RWPE2 (cell line): ENCODE measurements around the gene ZC3H4.
A peak's percentile ranks its signal among the peaks of the same experiment; 100 is the strongest.

ENCODE experiments used
- ATAC-seq: fragments of 200-7000 bp; cut with Tn5 transposase; 3 replicates; pipeline ENCODE4 v1.9.1; 2021; ENCODE audit warnings: low read depth
- DNase-seq: peaks from one replicate; pipeline ENCODE4 v3.0.0-alpha.2; 2020; ENCODE audit warnings: low spot score
- H3K27ac ChIP-seq: fragments of 450-650 bp; 2 replicates; pipeline ENCODE4 v1.5.1; 2017; ENCODE audit warnings: mild to moderate bottlenecking; ENCODE audit not compliant: poor library complexity, severe bottlenecking
- H3K27me3 ChIP-seq: fragments of 250-450 bp; sonication (Bioruptor Pico); 2 replicates; pipeline ENCODE4 v1.5.1; 2021; ENCODE audit warnings: mild to moderate bottlenecking, moderate library complexity; ENCODE audit not compliant: insufficient read depth, poor library complexity, severe bottlenecking
- H3K36me3 ChIP-seq: fragments of 250-450 bp; sonication (Bioruptor Pico); 2 replicates; pipeline ENCODE4 v1.5.1; 2020; ENCODE audit warnings: low read depth, mild to moderate bottlenecking, moderate library complexity
- H3K4me1 ChIP-seq: fragments of 250-450 bp; sonication (Bioruptor Pico); 2 replicates; pipeline ENCODE4 v1.5.1; 2021; ENCODE audit warnings: mild to moderate bottlenecking, moderate library complexity; ENCODE audit not compliant: insufficient read depth, poor library complexity, severe bottlenecking
- H3K4me3 ChIP-seq: fragments of 250-450 bp; sonication (Bioruptor Pico); 2 replicates; pipeline ENCODE4 v1.5.1; 2021; ENCODE audit warnings: mild to moderate bottlenecking, moderate library complexity; ENCODE audit not compliant: severe bottlenecking
- H3K9me3 ChIP-seq: fragments of 250-450 bp; sonication (Bioruptor Pico); 2 replicates; pipeline ENCODE4 v1.5.1; 2021; ENCODE audit warnings: mild to moderate bottlenecking, moderate library complexity; ENCODE audit not compliant: severe bottlenecking
- TF ChIP-seq, protein P1 (sequence below): fragments of 450-650 bp; IDR thresholded peaks from one replicate; pipeline ENCODE4 v1.5.1; 2017; ENCODE audit warnings: mild to moderate bottlenecking, moderate library complexity; ENCODE audit not compliant: poor library complexity, severe bottlenecking

ZC3H4 gene

GRCh38 chr19:47022541-47023447, 90.8 kb downstream of the ZC3H4 start:
- Histone ChIP-seq H3K9me3 (no peaks in the 10 kb centered on the region), H3K4me1 (no peaks in the 10 kb centered on the region), H3K36me3 (no peaks in the 10 kb centered on the region), H3K27me3 (peaks cover 57% of the 10 kb centered on the region), H3K27ac (no peak overlapping the region), H3K4me3 (no peak overlapping the region)
- DNase-seq (no peak), ATAC-seq (no peak)
- TF ChIP-seq, protein P1, sequence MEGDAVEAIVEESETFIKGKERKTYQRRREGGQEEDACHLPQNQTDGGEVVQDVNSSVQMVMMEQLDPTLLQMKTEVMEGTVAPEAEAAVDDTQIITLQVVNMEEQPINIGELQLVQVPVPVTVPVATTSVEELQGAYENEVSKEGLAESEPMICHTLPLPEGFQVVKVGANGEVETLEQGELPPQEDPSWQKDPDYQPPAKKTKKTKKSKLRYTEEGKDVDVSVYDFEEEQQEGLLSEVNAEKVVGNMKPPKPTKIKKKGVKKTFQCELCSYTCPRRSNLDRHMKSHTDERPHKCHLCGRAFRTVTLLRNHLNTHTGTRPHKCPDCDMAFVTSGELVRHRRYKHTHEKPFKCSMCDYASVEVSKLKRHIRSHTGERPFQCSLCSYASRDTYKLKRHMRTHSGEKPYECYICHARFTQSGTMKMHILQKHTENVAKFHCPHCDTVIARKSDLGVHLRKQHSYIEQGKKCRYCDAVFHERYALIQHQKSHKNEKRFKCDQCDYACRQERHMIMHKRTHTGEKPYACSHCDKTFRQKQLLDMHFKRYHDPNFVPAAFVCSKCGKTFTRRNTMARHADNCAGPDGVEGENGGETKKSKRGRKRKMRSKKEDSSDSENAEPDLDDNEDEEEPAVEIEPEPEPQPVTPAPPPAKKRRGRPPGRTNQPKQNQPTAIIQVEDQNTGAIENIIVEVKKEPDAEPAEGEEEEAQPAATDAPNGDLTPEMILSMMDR = no peak

- H3K4me3 ChIP-seq = no peak overlapping the region
- H3K36me3 ChIP-seq = no peaks in the 10 kb centered on the region
- TF ChIP-seq, protein P1 = no peak
- ATAC-seq (no peak), DNase-seq (no peak)
- no peak overlapping the region for H3K27ac ChIP-seq
- peaks cover 57% of the 10 kb centered on the region for H3K27me3 ChIP-seq
- H3K4me1 ChIP-seq = no peaks in the 10 kb centered on the region
- no peaks in the 10 kb centered on the region for H3K9me3 ChIP-seq
Observed at GRCh38 chr19:47022140-47022536, 91.4 kb downstream of the ZC3H4 start.

DNA sequence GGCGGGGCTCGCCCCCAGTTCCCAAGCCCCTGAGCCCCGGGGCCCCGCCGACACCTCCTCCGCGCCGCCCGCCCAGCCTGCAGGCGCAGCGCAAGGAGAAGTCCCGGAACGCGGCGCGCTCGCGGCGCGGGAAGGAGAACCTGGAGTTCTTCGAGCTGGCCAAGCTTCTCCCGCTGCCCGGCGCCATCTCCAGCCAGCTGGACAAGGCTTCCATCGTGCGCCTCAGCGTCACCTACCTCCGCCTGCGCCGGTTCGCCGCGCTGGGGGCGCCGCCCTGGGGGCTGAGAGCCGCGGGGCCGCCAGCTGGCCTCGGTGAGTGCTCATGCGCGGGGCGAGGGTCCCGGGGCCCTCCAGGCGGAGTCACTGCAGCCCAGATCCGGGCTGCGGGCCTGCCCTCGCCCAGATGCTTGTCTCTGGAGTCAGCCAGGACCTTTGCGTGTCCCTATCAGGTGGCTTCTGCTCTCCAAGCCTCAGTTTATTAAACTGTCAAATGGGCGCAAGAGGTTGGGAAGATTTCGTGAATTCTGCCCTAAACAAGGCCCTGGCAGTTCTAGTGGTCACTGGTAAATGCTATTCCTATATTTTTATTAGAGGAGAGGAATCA, 91.9 kb downstream of the ZC3H4 start:
- no peaks in the 10 kb centered on the region for H3K36me3 ChIP-seq
- H3K9me3 ChIP-seq = no peaks in the 10 kb centered on the region
- no peak for ATAC-seq
- no peak overlapping the region for H3K27ac ChIP-seq
- H3K4me1 ChIP-seq = no peaks in the 10 kb centered on the region
- no peak for DNase-seq
- TF ChIP-seq, protein P1 = no peak
- no peak overlapping the region for H3K4me3 ChIP-seq
- peaks cover 57% of the 10 kb centered on the region for H3K27me3 ChIP-seq

DNA sequence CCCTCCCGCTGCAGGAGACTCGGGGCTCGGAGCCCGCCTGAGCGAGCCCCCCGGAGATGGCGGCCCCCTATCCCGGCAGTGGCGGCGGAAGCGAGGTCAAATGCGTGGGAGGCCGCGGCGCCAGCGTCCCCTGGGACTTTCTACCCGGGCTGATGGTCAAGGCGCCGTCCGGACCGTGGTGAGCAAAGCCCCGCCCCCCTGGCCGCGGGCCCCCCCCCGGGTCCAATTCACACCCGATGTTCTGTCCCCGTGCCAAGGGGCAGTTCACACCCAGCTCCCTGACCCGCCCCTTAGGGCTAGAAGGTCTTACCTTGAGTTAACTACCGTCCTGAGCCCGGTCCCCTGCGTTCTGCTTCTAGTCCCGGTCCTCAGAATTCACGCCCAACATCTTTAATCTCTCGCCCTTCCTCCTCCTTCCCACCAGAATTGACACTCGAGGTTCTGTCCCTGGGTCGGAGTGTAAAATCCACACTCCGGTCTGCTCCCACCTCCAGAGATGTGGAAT, 92.5 kb downstream of the ZC3H4 start:
- H3K27ac ChIP-seq = no peak overlapping the region
- H3K36me3 ChIP-seq = no peaks in the 10 kb centered on the region
- TF ChIP-seq, protein P1 = no peak
- no peaks in the 10 kb centered on the region for H3K9me3 ChIP-seq
- peaks cover 57% of the 10 kb centered on the region for H3K27me3 ChIP-seq
- H3K4me1 ChIP-seq = no peaks in the 10 kb centered on the region
- ATAC-seq (0 out of 3 replicates have a peak, but pooled peaks have one; percentile 15), DNase-seq (no peak)
- peak overlapping the region; percentile 25 for H3K4me3 ChIP-seq
